HepG2 (cell line): ENCODE data around the gene CKS2. TPM values are rescaled to one million over a fixed set of nuclear protein-coding genes. Genes with fewer than 3 reads are reported as not detected.
A peak's percentile ranks its signal among the peaks of the same experiment; 100 is the strongest.

Experiments
- ATAC-seq: fragments of 200-7000 bp; cut with Tn5 transposase; 3 replicates; pipeline ENCODE4 v1.9.1; 2020; ENCODE audit warnings: mild to moderate bottlenecking, moderate library complexity
- BruUV-seq: library from RNA; stranded (reverse); fragments of 400-500 nt; replicated peaks from 2 replicates; lab custom pipeline; 2021; lab: Mats Ljungman, UMichigan
- CTCF ChIA-PET: fragments of 300-600 bp; formaldehyde crosslinking; extraction: SDS; loops from one replicate; lab custom pipeline; 2021; ENCODE audit warnings: low total read pairs, inconsistent platforms, low intra/inter-chr PET ratio; lab: Yijun Ruan, JAX
- POLR2A ChIA-PET: fragments of 350-600 bp; sonication (Branson Sonifier 250); formaldehyde crosslinking; loops from one replicate; lab custom pipeline; 2020; ENCODE audit warnings: antibody characterized with exemption, inconsistent platforms; lab: Yijun Ruan, JAX
- DNase-seq: peaks from one replicate; pipeline ENCODE4 v3.0.0-alpha.2; 2015; ENCODE audit warnings: low spot score
- FAIRE-seq: peaks from 3 replicates; lab custom pipeline; 2011; peaks lifted over from hg19 to GRCh38; lab: Jason Lieb, UNC
- H2AFZ ChIP-seq: one replicate; pipeline ENCODE4 v1.6.1; 2011; ENCODE audit warnings: low read length, inconsistent platforms
- H3K27ac ChIP-seq: fragments of 300-600 bp; 3 replicates; pipeline ENCODE4 v1.8.0; 2011; ENCODE audit warnings: mixed run types, mild to moderate bottlenecking, mixed read lengths, low read length, inconsistent platforms; ENCODE audit not compliant: insufficient read depth; ENCODE audit errors: extremely low read length
- H3K27me3 ChIP-seq, 2 experiments: fragments of 200-600 bp in 1 of 2; 2 replicates in 1 of 2; 3 replicates in 1 of 2; pipeline versions ENCODE4 v1.6.0 to v1.8.0; 2011; ENCODE audit warnings: low read length in 2 of 2, mild to moderate bottlenecking in 2 of 2, moderate library complexity in 2 of 2, inconsistent platforms in 1 of 2; ENCODE audit not compliant: insufficient read depth in 2 of 2, control insufficient read depth in 1 of 2
- H3K36me3 ChIP-seq, 2 experiments: fragments of 200-600 bp in 1 of 2; replicated peaks in 1 of 2; 2 replicates in 1 of 2; 3 replicates in 1 of 2; pipeline versions ENCODE4 v1.5.1 to v1.8.0; 2011; ENCODE audit warnings: low read length in 2 of 2, inconsistent platforms in 1 of 2; ENCODE audit not compliant: insufficient read depth in 2 of 2, control insufficient read depth in 1 of 2
- H3K4me1 ChIP-seq: 2 replicates; pipeline ENCODE4 v1.5.1; 2012; ENCODE audit warnings: low read length, inconsistent platforms; ENCODE audit not compliant: insufficient read depth
- H3K4me2 ChIP-seq: 2 replicates; pipeline ENCODE4 v1.6.0; 2011; ENCODE audit warnings: low read depth, low read length, inconsistent platforms
- H3K4me3 ChIP-seq, 3 experiments: fragments of 200-600 bp in 1 of 3; sonication (generic), shearing (Covaris generic) in 1 of 3; replicated peaks in 1 of 3; 2 replicates each; pipeline ENCODE4 v1.5.1; 2011 to 2016; ENCODE audit warnings: low read length in 3 of 3, inconsistent platforms in 2 of 3, low read depth in 2 of 3, mild to moderate bottlenecking in 2 of 3, control low read depth in 1 of 3, mixed read lengths in 1 of 3; ENCODE audit not compliant: insufficient read depth in 1 of 3
- H3K79me2 ChIP-seq: one replicate; pipeline ENCODE4 v1.6.1; 2011; ENCODE audit warnings: low read length, inconsistent platforms; ENCODE audit not compliant: insufficient read depth
- H3K9ac ChIP-seq: 2 replicates; pipeline ENCODE4 v1.6.0; 2011; ENCODE audit warnings: mild to moderate bottlenecking, low read depth, low read length, inconsistent platforms; ENCODE audit not compliant: insufficient read depth
- H3K9me3 ChIP-seq: 2 replicates; pipeline ENCODE4 v1.5.1; 2012; ENCODE audit warnings: mild to moderate bottlenecking, low read length
- H4K20me1 ChIP-seq: 2 replicates; pipeline ENCODE4 v1.6.0; 2011; ENCODE audit warnings: inconsistent platforms, mild to moderate bottlenecking, low read length, moderate library complexity; ENCODE audit not compliant: insufficient read depth
- ATF3 ChIP-seq: sonication (generic); formaldehyde crosslinking; IDR thresholded peaks from 2 replicates; pipeline ENCODE4 v1.4.0; 2020; ENCODE audit warnings: missing genetic modification reagents
- ATF7 ChIP-seq, 2 experiments: fragments of 450-650 bp in 1 of 2; sonication (generic) in 1 of 2; formaldehyde crosslinking in 1 of 2; IDR thresholded peaks; 2 replicates each; pipeline versions ENCODE4 v1.4.0 to v1.6.1; 2016 to 2020; ENCODE audit warnings: antibody characterized with exemption in 1 of 2, mild to moderate bottlenecking in 1 of 2, missing genetic modification reagents in 1 of 2
- CEBPG ChIP-seq: IDR thresholded peaks from 2 replicates; pipeline ENCODE4 v1.6.1; 2016
- CREB1 ChIP-seq, 2 experiments: fragments of 450-650 bp in 1 of 2; IDR thresholded peaks; 2 replicates each; pipeline ENCODE4 v1.6.1; 2016 to 2017; ENCODE audit warnings: control low read depth in 1 of 2, mild to moderate bottlenecking in 1 of 2, missing compliant biosample characterization in 1 of 2, missing genetic modification characterization in 1 of 2
- EP300 ChIP-seq, 3 experiments: sonication (generic) in 1 of 3; formaldehyde crosslinking in 1 of 3; IDR thresholded peaks; 2 replicates each; pipeline versions ENCODE4 v1.5.1 to v1.6.1; 2011 to 2020; ENCODE audit warnings: low read depth in 2 of 3, low read length in 2 of 3, borderline replicate concordance in 1 of 3, improper control_type of control experiment in 1 of 3, mild to moderate bottlenecking in 1 of 3, missing genetic modification reagents in 1 of 3, moderate library complexity in 1 of 3
- RBFOX2 ChIP-seq: fragments of 200-400 bp; formaldehyde crosslinking; IDR thresholded peaks from 2 replicates; pipeline ENCODE4 v1.6.1; 2017; ENCODE audit warnings: low read depth, mild to moderate bottlenecking, low read length
- SALL2 ChIP-seq: sonication (generic); formaldehyde crosslinking; IDR thresholded peaks from 2 replicates; pipeline ENCODE4 v1.8.1; 2023; ENCODE audit warnings: mild to moderate bottlenecking, missing genetic modification reagents, inconsistent platforms
- ZFP90 ChIP-seq: sonication (generic); formaldehyde crosslinking; IDR thresholded peaks from 2 replicates; pipeline ENCODE4 v1.8.0; 2022; ENCODE audit warnings: missing genetic modification reagents, mild to moderate bottlenecking, inconsistent platforms, borderline replicate concordance
- ZFYVE20 ChIP-seq: sonication (generic); formaldehyde crosslinking; IDR thresholded peaks from 2 replicates; pipeline ENCODE4 v1.8.0; 2023; ENCODE audit warnings: low read depth, mild to moderate bottlenecking, moderate library complexity, missing genetic modification reagents, borderline replicate concordance
- ZNF260 ChIP-seq: sonication (generic); formaldehyde crosslinking; IDR thresholded peaks from 2 replicates; pipeline ENCODE4 v1.4.0; 2020; ENCODE audit warnings: missing genetic modification reagents, low read depth, mild to moderate bottlenecking, borderline replicate concordance
- ZNF737 ChIP-seq: sonication (generic); formaldehyde crosslinking; IDR thresholded peaks from 2 replicates; pipeline ENCODE4 v1.5.0; 2020; ENCODE audit warnings: missing genetic modification reagents, mild to moderate bottlenecking, borderline replicate concordance
- WGBS: methylation state at CpG from one replicate; pipeline ENCODE4 v1.1.6; 2017; ENCODE audit warnings: low lambda C conversion rate; 5-methylcytosine and 5-hydroxymethylcytosine counted together
- in situ Hi-C: cut with HindIII; loops from 2 replicates; pipeline ENCODE4 v1.10.0; 2017; ENCODE audit warnings: low pct_unique_long_range_greater_than_20kb; ENCODE audit not compliant: extremely low pct_ligation_motif_present
- intact Hi-C: fragments of 100-400 bp; cut with micrococcal nuclease; formaldehyde crosslinking; loops from one replicate; pipeline ENCODE4 v1.10.0; 2022; ENCODE audit not compliant: unreplicated experiment
- polyA plus RNA-seq, 8 experiments: library from polyadenylated mRNA; depleted of rRNA in 3 of 8; stranded (reverse) in 7 of 8; unstranded in 1 of 8; fragments of >200 nt; fragmentation: Illumina TruSeq in 4 of 8; extraction: Trizol in 4 of 8; gene quantifications; 2 replicates each; pipeline versions ENCODE4 v1.2.1 to v1.2.3, GENCODE V29; 2011 to 2016; ENCODE audit warnings: low read depth in 4 of 8, missing spikeins in 1 of 8, mixed read lengths in 1 of 8; ENCODE audit not compliant: insufficient read depth in 1 of 8
- total RNA-seq, 5 experiments: library from RNA; depleted of rRNA; stranded (reverse); fragments of >200 nt; fragmentation: Illumina TruSeq; extraction: Trizol; gene quantifications; 2 replicates each; pipeline ENCODE4 v1.2.3, GENCODE V29; 2016; ENCODE audit warnings: low read depth in 1 of 5
- TF ChIP-seq, protein P1 (sequence below): sonication (generic); formaldehyde crosslinking; IDR thresholded peaks from 2 replicates; pipeline ENCODE4 v1.5.1; 2020; ENCODE audit warnings: mild to moderate bottlenecking, missing genetic modification reagents, borderline replicate concordance

The CKS2 gene
- total and polyA plus RNA-seq, 2 of the 13 experiments (the other 11 are each of a cell fraction or from before 2014, with no cell fraction given): 251 to 317 TPM

DNA sequence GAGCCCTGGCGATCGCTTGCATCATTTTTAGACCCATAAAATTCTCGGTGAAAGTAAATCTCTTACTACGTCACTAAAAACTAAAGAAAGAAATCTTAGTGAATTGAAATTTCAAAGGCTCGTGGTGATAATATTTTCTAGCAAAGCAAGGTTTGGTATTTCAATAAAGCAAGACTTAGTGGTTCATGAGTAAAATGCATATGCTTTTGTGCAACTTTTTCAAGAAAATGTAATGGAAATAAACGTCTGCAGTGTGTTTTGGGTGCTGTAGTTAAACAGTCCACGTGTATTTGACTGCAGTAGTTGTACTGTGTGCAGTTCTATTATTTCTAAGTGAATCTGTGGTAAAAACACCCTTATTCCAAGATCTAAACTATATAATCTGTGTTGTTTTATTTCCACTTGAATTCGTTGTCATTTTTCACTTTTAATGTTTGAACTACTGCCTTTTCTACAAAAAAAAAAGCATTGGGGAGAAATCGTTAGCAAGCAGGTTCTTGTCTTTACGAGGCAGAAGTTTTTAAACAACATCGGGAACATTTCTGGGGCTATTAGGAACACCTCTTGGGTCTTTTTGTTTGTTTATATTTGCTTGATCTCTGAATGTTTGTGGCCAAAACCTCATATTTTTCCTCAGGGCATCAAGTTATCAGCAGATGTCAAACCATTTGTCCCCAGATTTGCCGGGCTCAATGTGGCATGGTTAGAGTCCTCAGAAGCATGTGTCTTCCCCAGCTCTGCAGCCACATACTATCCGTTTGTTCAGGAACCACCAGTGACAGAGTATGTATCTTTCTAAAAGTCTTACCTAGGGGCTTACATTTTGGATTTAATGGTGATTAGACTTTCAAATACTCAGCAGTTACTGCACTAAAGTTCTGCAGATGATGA, 8.3 kb downstream of the CKS2 start:
- Histone ChIP-seq H4K20me1 (peaks cover 2% of the 10 kb centered on the region; the same call in 1 of the 2 replicates), H3K9ac (peak overlapping the region; percentile 97), H3K27me3 (no peaks in the 10 kb centered on the region), H3K9me3 (no peaks in the 10 kb centered on the region), H3K79me2 (peaks cover 81% of the 10 kb centered on the region), H3K4me2 (peak overlapping the region; percentile 80), H3K27ac (peak overlapping the region; percentile 98), H3K36me3 (peaks cover 0 to 23% of the 10 kb centered on the region in 2 experiments; a peak in 2 of 5 replicates), H3K4me1 (peaks cover 76% of the 10 kb centered on the region), H3K4me3 (peak overlapping the region; percentile 71 to 81 (median 71)), H2AFZ (no peak overlapping the region)
- TF ChIP-seq CEBPG (CRISPR knock-in tag) (peak; percentile 87), SALL2 (CRISPR knock-in tag) (no peak), ATF3 (CRISPR knock-in tag) (peak; percentile 71; the same call in 1 of the 2 replicates), CREB1 (IDR thresholded peaks at IDR 0.05) (peak; percentile 88), CREB1 (CRISPR knock-in tag; IDR thresholded peaks at IDR 0.05) (peak; percentile 50), ZFYVE20 (CRISPR knock-in tag) (no peak), ZNF737 (CRISPR knock-in tag) (no peak), RBFOX2 (no peak), EP300 (IDR thresholded peaks at IDR 0.05; ENCODE audit: low read depth in 2 of 2, low read length in 2 of 2) (peak in 1 of 2 experiments; percentile 30; a peak in 1 of 4 replicates), EP300 (CRISPR knock-in tag; IDR thresholded peaks at IDR 0.05; ENCODE audit: borderline replicate concordance) (no peak), ZFP90 (no peak), ZNF260 (CRISPR knock-in tag) (no peak), ATF7 (IDR thresholded peaks at IDR 0.05) (peak; percentile 59; the same call in 1 of the 2 replicates), ATF7 (CRISPR knock-in tag; IDR thresholded peaks at IDR 0.05) (no peak)
- TF ChIP-seq, protein P1, sequence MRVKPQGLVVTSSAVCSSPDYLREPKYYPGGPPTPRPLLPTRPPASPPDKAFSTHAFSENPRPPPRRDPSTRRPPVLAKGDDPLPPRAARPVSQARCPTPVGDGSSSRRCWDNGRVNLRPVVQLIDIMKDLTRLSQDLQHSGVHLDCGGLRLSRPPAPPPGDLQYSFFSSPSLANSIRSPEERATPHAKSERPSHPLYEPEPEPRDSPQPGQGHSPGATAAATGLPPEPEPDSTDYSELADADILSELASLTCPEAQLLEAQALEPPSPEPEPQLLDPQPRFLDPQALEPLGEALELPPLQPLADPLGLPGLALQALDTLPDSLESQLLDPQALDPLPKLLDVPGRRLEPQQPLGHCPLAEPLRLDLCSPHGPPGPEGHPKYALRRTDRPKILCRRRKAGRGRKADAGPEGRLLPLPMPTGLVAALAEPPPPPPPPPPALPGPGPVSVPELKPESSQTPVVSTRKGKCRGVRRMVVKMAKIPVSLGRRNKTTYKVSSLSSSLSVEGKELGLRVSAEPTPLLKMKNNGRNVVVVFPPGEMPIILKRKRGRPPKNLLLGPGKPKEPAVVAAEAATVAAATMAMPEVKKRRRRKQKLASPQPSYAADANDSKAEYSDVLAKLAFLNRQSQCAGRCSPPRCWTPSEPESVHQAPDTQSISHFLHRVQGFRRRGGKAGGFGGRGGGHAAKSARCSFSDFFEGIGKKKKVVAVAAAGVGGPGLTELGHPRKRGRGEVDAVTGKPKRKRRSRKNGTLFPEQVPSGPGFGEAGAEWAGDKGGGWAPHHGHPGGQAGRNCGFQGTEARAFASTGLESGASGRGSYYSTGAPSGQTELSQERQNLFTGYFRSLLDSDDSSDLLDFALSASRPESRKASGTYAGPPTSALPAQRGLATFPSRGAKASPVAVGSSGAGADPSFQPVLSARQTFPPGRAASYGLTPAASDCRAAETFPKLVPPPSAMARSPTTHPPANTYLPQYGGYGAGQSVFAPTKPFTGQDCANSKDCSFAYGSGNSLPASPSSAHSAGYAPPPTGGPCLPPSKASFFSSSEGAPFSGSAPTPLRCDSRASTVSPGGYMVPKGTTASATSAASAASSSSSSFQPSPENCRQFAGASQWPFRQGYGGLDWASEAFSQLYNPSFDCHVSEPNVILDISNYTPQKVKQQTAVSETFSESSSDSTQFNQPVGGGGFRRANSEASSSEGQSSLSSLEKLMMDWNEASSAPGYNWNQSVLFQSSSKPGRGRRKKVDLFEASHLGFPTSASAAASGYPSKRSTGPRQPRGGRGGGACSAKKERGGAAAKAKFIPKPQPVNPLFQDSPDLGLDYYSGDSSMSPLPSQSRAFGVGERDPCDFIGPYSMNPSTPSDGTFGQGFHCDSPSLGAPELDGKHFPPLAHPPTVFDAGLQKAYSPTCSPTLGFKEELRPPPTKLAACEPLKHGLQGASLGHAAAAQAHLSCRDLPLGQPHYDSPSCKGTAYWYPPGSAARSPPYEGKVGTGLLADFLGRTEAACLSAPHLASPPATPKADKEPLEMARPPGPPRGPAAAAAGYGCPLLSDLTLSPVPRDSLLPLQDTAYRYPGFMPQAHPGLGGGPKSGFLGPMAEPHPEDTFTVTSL (CRISPR knock-in tag): 0 out of 2 replicates have a peak, but pooled peaks have one; percentile 1
- intact Hi-C loops: loop anchor here (1.0 kb wide), 1 partner anchor 229 kb away; no protein-coding TSS in a partner anchor
- TSS peak; percentile 24 for BruUV-seq
- ATAC-seq (no peak), DNase-seq (no peak), FAIRE-seq (no peak)
- POLR2A ChIA-PET: interaction anchor here (1.0 to 2.0 kb wide), 5 partner anchors 9 to 237 kb away, joined by 3 to 17 read pairs (median 7); partner anchors contain the start of gene CKS2
- CTCF ChIA-PET: interaction anchor here (2.3 kb wide), 1 partner anchor 230 kb away, joined by 13 read pairs; no protein-coding TSS in a partner anchor
- in situ Hi-C loops: loop anchor here (10.0 kb wide), 1 partner anchor 236 kb away; no protein-coding TSS in a partner anchor
- WGBS: 7% methylated on average over 13 of the region's 13 CpGs
